CD8-positive, alpha-beta memory T cell (primary cell): ENCODE results near the gene SLC4A8. TPM values are rescaled to one million over a fixed set of nuclear protein-coding genes. Genes with fewer than 3 reads are reported as not detected.
A peak's percentile ranks its signal among the peaks of the same experiment; 100 is the strongest.

Experiments
- CTCF ChIA-PET: fragments of 350-600 bp; sonication (Branson Sonifier 250); formaldehyde crosslinking; loops from one replicate; lab custom pipeline; 2021; ENCODE audit warnings: antibody characterized with exemption; lab: Charles Lee
- POLR2A ChIA-PET: fragments of 350-600 bp; sonication (Branson Sonifier 250); formaldehyde crosslinking; loops from one replicate; lab custom pipeline; 2021; ENCODE audit warnings: antibody characterized with exemption; lab: Charles Lee
- DNase-seq, 5 donors: peaks; one replicate each; pipeline versions ENCODE4 v3.0.0 to v3.0.0-alpha.2; 2020 to 2022; ENCODE audit warnings: mixed read lengths in 1 of 5
- H3K27ac ChIP-seq: one replicate; pipeline ENCODE4 v1.7.0; 2013; ENCODE audit warnings: low read depth, mild to moderate bottlenecking, low read length, moderate library complexity
- H3K27me3 ChIP-seq: 2 replicates; pipeline ENCODE4 v1.7.0; 2013; ENCODE audit warnings: low read length, mild to moderate bottlenecking; ENCODE audit not compliant: insufficient read depth, poor library complexity, severe bottlenecking
- H3K36me3 ChIP-seq: 2 replicates; pipeline ENCODE4 v1.7.0; 2013; ENCODE audit warnings: mild to moderate bottlenecking, low read length, moderate library complexity; ENCODE audit not compliant: insufficient read depth
- H3K4me1 ChIP-seq: 2 replicates; pipeline ENCODE4 v1.7.0; 2013; ENCODE audit warnings: mild to moderate bottlenecking, low read length, moderate library complexity; ENCODE audit not compliant: insufficient read depth
- H3K4me3 ChIP-seq: 2 replicates; pipeline ENCODE4 v1.7.0; 2013; ENCODE audit warnings: mild to moderate bottlenecking, low read length
- H3K9me3 ChIP-seq: 2 replicates; pipeline ENCODE4 v1.7.0; 2013; ENCODE audit warnings: mild to moderate bottlenecking, low read length
- H3K27ac Mint-ChIP-seq, 8 donors: one replicate each; pipeline ENCODE4 v1.8.0; 2020 to 2021; ENCODE audit warnings: mixed read lengths in 8 of 8, mild to moderate bottlenecking in 6 of 8, inconsistent platforms in 3 of 8, moderate library complexity in 3 of 8
- H3K27me3 Mint-ChIP-seq, 2 donors: one replicate each; pipeline ENCODE4 v1.8.0; 2020 to 2021; ENCODE audit warnings: mixed read lengths in 2 of 2, mild to moderate bottlenecking in 1 of 2, moderate library complexity in 1 of 2
- H3K36me3 Mint-ChIP-seq, 3 donors: one replicate each; pipeline ENCODE4 v1.8.0; 2020 to 2021; ENCODE audit warnings: mixed read lengths in 3 of 3, inconsistent platforms in 1 of 3, mild to moderate bottlenecking in 1 of 3
- H3K4me1 Mint-ChIP-seq, 3 donors: one replicate each; pipeline ENCODE4 v1.8.0; 2020 to 2021; ENCODE audit warnings: mixed read lengths in 3 of 3, inconsistent platforms in 1 of 3, mild to moderate bottlenecking in 1 of 3
- H3K4me3 Mint-ChIP-seq, 7 donors: one replicate each; pipeline ENCODE4 v1.8.0; 2020 to 2021; ENCODE audit warnings: mixed read lengths in 7 of 7, mild to moderate bottlenecking in 6 of 7, moderate library complexity in 4 of 7, inconsistent platforms in 2 of 7
- H3K9me3 Mint-ChIP-seq, 5 donors: one replicate each; pipeline ENCODE4 v1.8.0; 2020 to 2022; ENCODE audit warnings: mixed read lengths in 5 of 5, mild to moderate bottlenecking in 3 of 5, moderate library complexity in 2 of 5, inconsistent platforms in 1 of 5
- polyA plus RNA-seq: library from polyadenylated mRNA; unstranded; fragments of 300-500 nt; fragmentation: Illumina TruSeq; gene quantifications from one replicate; pipeline ENCODE4 v1.2.3, GENCODE V29; 2021
- total RNA-seq, 2 experiments: library from RNA; stranded (reverse); gene quantifications; one replicate each; pipeline ENCODE4 v1.2.3, GENCODE V29; 2021

SLC4A8 gene
- total and polyA plus RNA-seq, 3 experiments from 2014 or later, result 0.64 to 2.2 (median 2.0) TPM

GRCh38 chr12:51534216-51535074 lies 109.8 kb downstream of the SLC4A8 start:
- POLR2A ChIA-PET, result interaction anchor here (0.7 kb wide), 2 partner anchors 110 to 185 kb away, joined by 4 to 5 read pairs; no protein-coding TSS in a partner anchor
- no peak for DNase-seq
- Histone ChIP-seq H3K27ac (no peak overlapping the region), H3K4me1 (no peaks in the 10 kb centered on the region), H3K9me3 (no peaks in the 10 kb centered on the region), H3K36me3 (no peaks in the 10 kb centered on the region), H3K27me3 (no peaks in the 10 kb centered on the region), H3K4me3 (no peak overlapping the region)
- Mint-ChIP-seq H3K4me1 (peaks cover 2 to 6% (median 6%) of the 10 kb centered on the region in 3 donors), H3K36me3 (no peaks in the 10 kb centered on the region), H3K4me3 (no peak overlapping the region), H3K27ac (peak overlapping the region in 1 of 8 donors; percentile 78), H3K9me3 (no peaks in the 10 kb centered on the region), H3K27me3 (peaks cover 12 to 34% of the 10 kb centered on the region in 2 donors)
- CTCF ChIA-PET, result no interaction called here

- Histone ChIP-seq H3K4me3 (no peak overlapping the region), H3K27me3 (no peaks in the 10 kb centered on the region), H3K36me3 (no peaks in the 10 kb centered on the region), H3K27ac (no peak overlapping the region), H3K4me1 (no peaks in the 10 kb centered on the region), H3K9me3 (no peaks in the 10 kb centered on the region)
- Mint-ChIP-seq H3K27ac (no peak overlapping the region), H3K36me3 (no peaks in the 10 kb centered on the region), H3K4me1 (peaks cover 2 to 6% (median 6%) of the 10 kb centered on the region in 3 donors), H3K4me3 (no peak overlapping the region), H3K27me3 (peaks cover 12 to 37% of the 10 kb centered on the region in 2 donors), H3K9me3 (no peaks in the 10 kb centered on the region)
- DNase-seq, result no peak
- ChIA-PET CTCF (no interaction called here), POLR2A (interaction anchor here (0.6 kb wide), 1 partner anchor 166 kb away, joined by 3 read pairs; no protein-coding TSS in a partner anchor)
Measured at GRCh38 chr12:51536159-51536558, 111.5 kb downstream of the SLC4A8 start.

GRCh38 chr12:51538149-51538548 lies 113.5 kb downstream of the SLC4A8 start:
- Mint-ChIP-seq H3K4me1 (no peaks in the 10 kb centered on the region), H3K36me3 (no peaks in the 10 kb centered on the region), H3K27ac (no peak overlapping the region), H3K4me3 (no peak overlapping the region), H3K27me3 (peaks cover 8 to 43% of the 10 kb centered on the region in 2 donors), H3K9me3 (no peaks in the 10 kb centered on the region)
- Histone ChIP-seq H3K27ac (no peak overlapping the region), H3K27me3 (no peaks in the 10 kb centered on the region), H3K36me3 (no peaks in the 10 kb centered on the region), H3K9me3 (no peaks in the 10 kb centered on the region), H3K4me1 (no peaks in the 10 kb centered on the region), H3K4me3 (no peak overlapping the region)
- POLR2A ChIA-PET, result no interaction called here
- CTCF ChIA-PET, result interaction anchor here (1.3 kb wide), 1 partner anchor 9 kb away, joined by 3 read pairs; no protein-coding TSS in a partner anchor
- DNase-seq, result no peak

GRCh38 chr12:51538599-51538998 lies 114.0 kb downstream of the SLC4A8 start:
- H3K9me3 Mint-ChIP-seq, result no peaks in the 10 kb centered on the region
- peaks cover 8 to 42% of the 10 kb centered on the region in 2 donors for H3K27me3 Mint-ChIP-seq
- no peak overlapping the region for H3K27ac Mint-ChIP-seq
- H3K4me1 Mint-ChIP-seq, result no peaks in the 10 kb centered on the region
- Histone ChIP-seq H3K36me3 (no peaks in the 10 kb centered on the region), H3K27me3 (no peaks in the 10 kb centered on the region), H3K4me3 (no peak overlapping the region), H3K4me1 (no peaks in the 10 kb centered on the region), H3K9me3 (no peaks in the 10 kb centered on the region), H3K27ac (no peak overlapping the region)
- CTCF ChIA-PET, result interaction anchor here (1.3 kb wide), 1 partner anchor 10 kb away, joined by 3 read pairs; no protein-coding TSS in a partner anchor
- H3K36me3 Mint-ChIP-seq, result no peaks in the 10 kb centered on the region
- POLR2A ChIA-PET, result no interaction called here
- no peak for DNase-seq
- no peak overlapping the region for H3K4me3 Mint-ChIP-seq

GRCh38 chr12:51540996-51541395 lies 116.4 kb downstream of the SLC4A8 start:
- no peak overlapping the region for H3K4me3 ChIP-seq

GRCh38 chr12:51546097-51546496 lies 121.5 kb downstream of the SLC4A8 start:
- no peak overlapping the region for H3K27ac ChIP-seq
- no peaks in the 10 kb centered on the region for H3K4me1 ChIP-seq
- Mint-ChIP-seq H3K4me3 (no peak overlapping the region), H3K9me3 (peaks cover 0 to 5% (median 3%) of the 10 kb centered on the region in 5 donors), H3K36me3 (no peaks in the 10 kb centered on the region), H3K4me1 (no peaks in the 10 kb centered on the region), H3K27me3 (peaks cover 12 to 52% of the 10 kb centered on the region in 2 donors), H3K27ac (no peak overlapping the region)
- no peak overlapping the region for H3K4me3 ChIP-seq
- H3K36me3 ChIP-seq, result no peaks in the 10 kb centered on the region
- no peaks in the 10 kb centered on the region for H3K27me3 ChIP-seq
- DNase-seq, result no peak
- ChIA-PET CTCF (no interaction called here), POLR2A (no interaction called here)
- no peaks in the 10 kb centered on the region for H3K9me3 ChIP-seq

More at GRCh38 chr12:51540996-51541395, 116.4 kb downstream of the SLC4A8 start:
- H3K27me3 ChIP-seq, result no peaks in the 10 kb centered on the region
- H3K36me3 ChIP-seq, result no peaks in the 10 kb centered on the region
- H3K27ac ChIP-seq, result no peak overlapping the region
- H3K4me3 Mint-ChIP-seq, result no peak overlapping the region
- no peaks in the 10 kb centered on the region for H3K4me1 ChIP-seq
- H3K9me3 ChIP-seq, result no peaks in the 10 kb centered on the region
- H3K36me3 Mint-ChIP-seq, result no peaks in the 10 kb centered on the region
- peaks cover 9 to 37% of the 10 kb centered on the region in 2 donors for H3K27me3 Mint-ChIP-seq
- no peak overlapping the region for H3K27ac Mint-ChIP-seq
- ChIA-PET CTCF (interaction anchor here (1.2 kb wide), 1 partner anchor 9 kb away, joined by 4 read pairs; no protein-coding TSS in a partner anchor), POLR2A (no interaction called here)
- peaks cover 0 to 4% (median 3%) of the 10 kb centered on the region in 5 donors for H3K9me3 Mint-ChIP-seq
- H3K4me1 Mint-ChIP-seq, result no peaks in the 10 kb centered on the region
- DNase-seq, result no peak

GRCh38 chr12:51547606-51548005 lies 123.0 kb downstream of the SLC4A8 start:
- peaks cover 0 to 5% (median 3%) of the 10 kb centered on the region in 5 donors for H3K9me3 Mint-ChIP-seq
- no peaks in the 10 kb centered on the region for H3K36me3 Mint-ChIP-seq

GRCh38 chr12:51548241-51548640 lies 123.6 kb downstream of the SLC4A8 start:
- H3K27ac Mint-ChIP-seq, result no peak overlapping the region
- Histone ChIP-seq H3K27me3 (no peaks in the 10 kb centered on the region), H3K4me1 (no peaks in the 10 kb centered on the region), H3K4me3 (no peak overlapping the region), H3K9me3 (no peaks in the 10 kb centered on the region), H3K36me3 (no peaks in the 10 kb centered on the region), H3K27ac (no peak overlapping the region)
- H3K36me3 Mint-ChIP-seq, result no peaks in the 10 kb centered on the region
- peaks cover 0 to 5% (median 3%) of the 10 kb centered on the region in 5 donors for H3K9me3 Mint-ChIP-seq
- H3K4me1 Mint-ChIP-seq, result no peaks in the 10 kb centered on the region
- peaks cover 12 to 48% of the 10 kb centered on the region in 2 donors for H3K27me3 Mint-ChIP-seq
- H3K4me3 Mint-ChIP-seq, result no peak overlapping the region
- DNase-seq, result no peak
- ChIA-PET POLR2A (no interaction called here), CTCF (interaction anchor here (2.0 kb wide), 1 partner anchor 16 kb away, joined by 6 read pairs; no protein-coding TSS in a partner anchor)

More at GRCh38 chr12:51547606-51548005, 123.0 kb downstream of the SLC4A8 start:
- H3K4me3 ChIP-seq, result no peak overlapping the region
- Mint-ChIP-seq H3K27ac (no peak overlapping the region), H3K4me3 (no peak overlapping the region), H3K4me1 (no peaks in the 10 kb centered on the region), H3K27me3 (peaks cover 12 to 49% of the 10 kb centered on the region in 2 donors)
- no peaks in the 10 kb centered on the region for H3K36me3 ChIP-seq
- DNase-seq, result no peak
- H3K27ac ChIP-seq, result no peak overlapping the region
- no peaks in the 10 kb centered on the region for H3K4me1 ChIP-seq
- no peaks in the 10 kb centered on the region for H3K9me3 ChIP-seq
- ChIA-PET CTCF (interaction anchor here (2.0 kb wide), 1 partner anchor 15 kb away, joined by 6 read pairs; no protein-coding TSS in a partner anchor), POLR2A (no interaction called here)
- H3K27me3 ChIP-seq, result no peaks in the 10 kb centered on the region
